ENCODE results near the gene TMEM200B. TPM values are rescaled to one million over a fixed set of nuclear protein-coding genes. Genes with fewer than 3 reads are reported as not detected.

The TMEM200B gene
- total and polyA plus RNA-seq, 2 donors (not counting 1 experiment from before 2014, with no cell fraction given) = 17.7 to 20.8 TPM

- H3K4me1 ChIP-seq (ENCODE audit: control insufficient read depth, extremely low read depth, insufficient read depth, low read length) = peaks cover 17% of the 10 kb centered on the region
- H3K9ac ChIP-seq (ENCODE audit: insufficient read depth, low read length) = no peak overlapping the region
- peaks cover 3% of the 10 kb centered on the region for H3K79me2 ChIP-seq (ENCODE audit: control insufficient read depth, insufficient read depth, low read length)
- no peak overlapping the region for H3K27ac ChIP-seq (ENCODE audit: insufficient read depth, low read length)
- H4K20me1 ChIP-seq (ENCODE audit: control insufficient read depth, extremely low read depth, insufficient read depth, low read length) = no peaks in the 10 kb centered on the region
- H3K4me3 ChIP-seq (replicated peaks in 1 of 4; ENCODE audit: control extremely low read depth in 1 of 4, insufficient read depth in 1 of 4, low read depth in 3 of 4, low read length in 4 of 4) = no peak overlapping the region
- no peak for DNase-seq (ENCODE audit: low read depth in 2 of 2)
- TF ChIP-seq EZH2 (IDR thresholded peaks at IDR 0.05; ENCODE audit: low read length, missing control alignments) = no peak
- H2AFZ ChIP-seq (ENCODE audit: low read length) = no peak overlapping the region
- no peaks in the 10 kb centered on the region for H3K27me3 ChIP-seq (ENCODE audit: control insufficient read depth, insufficient read depth, low read length)
- H3K4me2 ChIP-seq (ENCODE audit: extremely low read depth, insufficient read depth, low read length) = no peak overlapping the region
- peaks cover 24% of the 10 kb centered on the region for H3K36me3 ChIP-seq (ENCODE audit: control insufficient read depth, insufficient read depth, low read length)
- H3K9me3 ChIP-seq (ENCODE audit: control insufficient read depth, insufficient read depth, low read depth, low read length) = no peaks in the 10 kb centered on the region
Measured at GRCh38 chr1:29148656-29149491, 25.2 kb upstream of the TMEM200B start.

- Histone ChIP-seq H3K9me3 (ENCODE audit: control insufficient read depth, insufficient read depth, low read depth, low read length) (no peaks in the 10 kb centered on the region), H3K36me3 (ENCODE audit: control insufficient read depth, insufficient read depth, low read length) (peaks cover 16% of the 10 kb centered on the region), H3K4me3 (replicated peaks in 1 of 4; ENCODE audit: control extremely low read depth in 1 of 4, insufficient read depth in 1 of 4, low read depth in 3 of 4, low read length in 4 of 4) (no peak overlapping the region), H2AFZ (ENCODE audit: low read length) (no peak overlapping the region), H4K20me1 (ENCODE audit: control insufficient read depth, extremely low read depth, insufficient read depth, low read length) (no peaks in the 10 kb centered on the region), H3K4me1 (ENCODE audit: control insufficient read depth, extremely low read depth, insufficient read depth, low read length) (peaks cover 17% of the 10 kb centered on the region), H3K27me3 (ENCODE audit: control insufficient read depth, insufficient read depth, low read length) (no peaks in the 10 kb centered on the region), H3K27ac (ENCODE audit: insufficient read depth, low read length) (peak overlapping the region; percentile 85), H3K9ac (ENCODE audit: insufficient read depth, low read length) (no peak overlapping the region), H3K4me2 (ENCODE audit: extremely low read depth, insufficient read depth, low read length) (no peak overlapping the region), H3K79me2 (ENCODE audit: control insufficient read depth, insufficient read depth, low read length) (no peaks in the 10 kb centered on the region)
- DNase-seq (ENCODE audit: low read depth in 2 of 2) = peak; percentile 72 to 93
- TF ChIP-seq CTCF (conservative IDR thresholded peaks at IDR 0.05 in 1 of 2, IDR thresholded peaks at IDR 0.05 in 1 of 2; ENCODE audit: low read depth in 1 of 2, low read length in 2 of 2) = no peak
- TF ChIP-seq EZH2 (IDR thresholded peaks at IDR 0.05; ENCODE audit: low read length, missing control alignments) = no peak
Measured at GRCh38 chr1:29145739-29146437, 22.2 kb upstream of the TMEM200B start.

GRCh38 chr1:29144178-29144577, 20.5 kb upstream of the TMEM200B start:
- Histone ChIP-seq H2AFZ (ENCODE audit: low read length) (no peak overlapping the region), H3K4me2 (ENCODE audit: extremely low read depth, insufficient read depth, low read length) (no peak overlapping the region), H3K27ac (ENCODE audit: insufficient read depth, low read length) (no peak overlapping the region), H3K9ac (ENCODE audit: insufficient read depth, low read length) (no peak overlapping the region), H3K79me2 (ENCODE audit: control insufficient read depth, insufficient read depth, low read length) (no peaks in the 10 kb centered on the region), H3K4me3 (replicated peaks in 1 of 4; ENCODE audit: control extremely low read depth in 1 of 4, insufficient read depth in 1 of 4, low read depth in 3 of 4, low read length in 4 of 4) (no peak overlapping the region), H4K20me1 (ENCODE audit: control insufficient read depth, extremely low read depth, insufficient read depth, low read length) (no peaks in the 10 kb centered on the region), H3K4me1 (ENCODE audit: control insufficient read depth, extremely low read depth, insufficient read depth, low read length) (peaks cover 17% of the 10 kb centered on the region), H3K9me3 (ENCODE audit: control insufficient read depth, insufficient read depth, low read depth, low read length) (no peaks in the 10 kb centered on the region), H3K36me3 (ENCODE audit: control insufficient read depth, insufficient read depth, low read length) (peaks cover 11% of the 10 kb centered on the region), H3K27me3 (ENCODE audit: control insufficient read depth, insufficient read depth, low read length) (no peaks in the 10 kb centered on the region)
- no peak for DNase-seq (ENCODE audit: low read depth in 2 of 2)
- TF ChIP-seq CTCF (conservative IDR thresholded peaks at IDR 0.05 in 1 of 2, IDR thresholded peaks at IDR 0.05 in 1 of 2; ENCODE audit: low read depth in 1 of 2, low read length in 2 of 2) = no peak
- no peak for TF ChIP-seq EZH2 (IDR thresholded peaks at IDR 0.05; ENCODE audit: low read length, missing control alignments)

Measured in fibroblast of lung (primary cell).